ENCODE measurements around the gene HTT-AS. TPM values are rescaled to one million over a fixed set of nuclear protein-coding genes. Genes with fewer than 3 reads are reported as not detected.

HTT-AS gene
- total RNA-seq, 2 experiments from 2014 or later: not detected

GRCh38 chr4:3025881-3026280, 48.5 kb downstream of the HTT-AS start:
- Mint-ChIP-seq H3K27ac (no peak overlapping the region), H3K9me3 (peaks cover 4% of the 10 kb centered on the region), H3K36me3 (ENCODE audit: low read depth) (no peaks in the 10 kb centered on the region), H3K4me1 (ENCODE audit: low read depth) (peaks cover 8% of the 10 kb centered on the region), H3K27me3 (peaks cover 3% of the 10 kb centered on the region), H3K4me3 (no peak overlapping the region)
- intact Hi-C loops (cut with micrococcal nuclease): no loop called here
- POLR2A ChIA-PET: interaction anchor here (0.8 to 1.2 kb wide), 2 partner anchors 13 kb away, joined by 3 to 4 read pairs; no protein-coding TSS in a partner anchor
- TF ChIP-seq, protein P1, sequence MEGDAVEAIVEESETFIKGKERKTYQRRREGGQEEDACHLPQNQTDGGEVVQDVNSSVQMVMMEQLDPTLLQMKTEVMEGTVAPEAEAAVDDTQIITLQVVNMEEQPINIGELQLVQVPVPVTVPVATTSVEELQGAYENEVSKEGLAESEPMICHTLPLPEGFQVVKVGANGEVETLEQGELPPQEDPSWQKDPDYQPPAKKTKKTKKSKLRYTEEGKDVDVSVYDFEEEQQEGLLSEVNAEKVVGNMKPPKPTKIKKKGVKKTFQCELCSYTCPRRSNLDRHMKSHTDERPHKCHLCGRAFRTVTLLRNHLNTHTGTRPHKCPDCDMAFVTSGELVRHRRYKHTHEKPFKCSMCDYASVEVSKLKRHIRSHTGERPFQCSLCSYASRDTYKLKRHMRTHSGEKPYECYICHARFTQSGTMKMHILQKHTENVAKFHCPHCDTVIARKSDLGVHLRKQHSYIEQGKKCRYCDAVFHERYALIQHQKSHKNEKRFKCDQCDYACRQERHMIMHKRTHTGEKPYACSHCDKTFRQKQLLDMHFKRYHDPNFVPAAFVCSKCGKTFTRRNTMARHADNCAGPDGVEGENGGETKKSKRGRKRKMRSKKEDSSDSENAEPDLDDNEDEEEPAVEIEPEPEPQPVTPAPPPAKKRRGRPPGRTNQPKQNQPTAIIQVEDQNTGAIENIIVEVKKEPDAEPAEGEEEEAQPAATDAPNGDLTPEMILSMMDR (IDR thresholded peaks at IDR 0.05): no peak
- DNase-seq (no peak), ATAC-seq (no peak)
- CTCF ChIA-PET: interaction anchor here (1.2 kb wide), 1 partner anchor 8 kb away, joined by 3 read pairs; no protein-coding TSS in a partner anchor

GRCh38 chr4:3022651-3023050, 51.7 kb downstream of the HTT-AS start:
- ChIA-PET CTCF (interaction anchor here (1.6 kb wide), 1 partner anchor 13 kb away, joined by 3 read pairs; no protein-coding TSS in a partner anchor), POLR2A (interaction anchor here (0.5 kb wide), 1 partner anchor 318 kb away, joined by 3 read pairs; no protein-coding TSS in a partner anchor)
- Mint-ChIP-seq H3K27ac (no peak overlapping the region), H3K36me3 (ENCODE audit: low read depth) (no peaks in the 10 kb centered on the region), H3K9me3 (peaks cover 4% of the 10 kb centered on the region), H3K4me1 (ENCODE audit: low read depth) (peaks cover 10% of the 10 kb centered on the region), H3K4me3 (no peak overlapping the region), H3K27me3 (peaks cover 3% of the 10 kb centered on the region)
- intact Hi-C loops (cut with micrococcal nuclease): no loop called here
- TF ChIP-seq, protein P1 (IDR thresholded peaks at IDR 0.05): no peak
- no peak for ATAC-seq
- DNase-seq: no peak

GRCh38 chr4:3022112-3022511, 52.2 kb downstream of the HTT-AS start:
- Mint-ChIP-seq H3K36me3 (ENCODE audit: low read depth) (no peaks in the 10 kb centered on the region), H3K27me3 (peaks cover 3% of the 10 kb centered on the region), H3K9me3 (peaks cover 4% of the 10 kb centered on the region), H3K4me1 (ENCODE audit: low read depth) (peaks cover 10% of the 10 kb centered on the region), H3K4me3 (no peak overlapping the region), H3K27ac (no peak overlapping the region)
- no peak for ATAC-seq
- ChIA-PET CTCF (interaction anchor here (1.6 kb wide), 1 partner anchor 13 kb away, joined by 3 read pairs; no protein-coding TSS in a partner anchor), POLR2A (no interaction called here)
- intact Hi-C loops (cut with micrococcal nuclease): no loop called here
- TF ChIP-seq, protein P1 (IDR thresholded peaks at IDR 0.05): no peak
- DNase-seq: no peak

DNA sequence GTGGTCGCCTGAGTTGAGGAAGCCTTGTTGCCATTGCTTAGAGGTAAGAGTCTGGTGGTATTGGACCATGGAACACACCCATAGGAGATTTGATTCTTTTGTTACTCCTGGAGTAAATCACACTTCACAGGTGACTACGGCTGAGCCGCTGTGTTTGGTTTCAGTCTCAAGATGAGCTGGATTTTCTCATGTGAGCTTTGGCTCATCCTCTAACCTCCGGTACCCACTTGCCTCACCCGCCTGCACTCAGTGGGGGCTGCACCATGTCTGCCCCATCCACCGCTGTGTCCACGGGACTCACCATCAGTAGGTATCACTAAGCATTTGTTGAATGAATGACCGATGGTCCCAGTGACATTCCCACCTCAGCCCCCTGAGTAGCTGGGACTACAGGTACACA, 52.7 kb downstream of the HTT-AS start:
- intact Hi-C loops (cut with micrococcal nuclease): no loop called here

DNA sequence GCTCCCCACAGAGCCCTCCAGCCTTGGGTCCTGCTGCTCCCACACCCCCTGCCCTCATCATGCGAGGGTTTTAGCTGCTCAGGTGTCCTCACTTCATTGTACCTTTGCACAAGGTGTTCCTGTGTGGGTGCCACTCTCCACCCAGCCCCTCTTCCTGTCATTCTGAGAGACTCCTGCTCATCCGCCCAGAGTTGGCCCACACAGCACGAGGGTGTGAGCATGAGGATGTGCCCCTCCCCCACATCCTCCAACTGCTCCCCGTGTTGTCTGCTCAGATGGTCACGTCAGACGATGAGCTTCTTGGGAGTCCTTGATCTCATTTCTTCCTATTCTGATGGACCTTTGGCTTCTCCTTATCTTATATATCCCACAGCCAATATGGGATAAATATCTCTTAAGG, 53.2 kb downstream of the HTT-AS start:
- Mint-ChIP-seq H3K9me3 (peaks cover 4% of the 10 kb centered on the region), H3K4me3 (no peak overlapping the region), H3K36me3 (ENCODE audit: low read depth) (no peaks in the 10 kb centered on the region), H3K4me1 (ENCODE audit: low read depth) (peaks cover 10% of the 10 kb centered on the region), H3K27me3 (peaks cover 3% of the 10 kb centered on the region), H3K27ac (no peak overlapping the region)
- ChIA-PET CTCF (interaction anchor here (0.8 kb wide), 1 partner anchor 16 kb away, joined by 3 read pairs; no protein-coding TSS in a partner anchor), POLR2A (no interaction called here)
- TF ChIP-seq, protein P1 (IDR thresholded peaks at IDR 0.05): no peak
- intact Hi-C loops (cut with micrococcal nuclease): no loop called here
- DNase-seq: peak; percentile 19
- ATAC-seq: peak; percentile 30

More for the DNA sequence above, 52.7 kb downstream of the HTT-AS start:
- Mint-ChIP-seq H3K27ac (no peak overlapping the region), H3K4me3 (no peak overlapping the region), H3K27me3 (peaks cover 3% of the 10 kb centered on the region), H3K9me3 (peaks cover 4% of the 10 kb centered on the region), H3K36me3 (ENCODE audit: low read depth) (no peaks in the 10 kb centered on the region), H3K4me1 (ENCODE audit: low read depth) (peaks cover 10% of the 10 kb centered on the region)
- ChIA-PET POLR2A (no interaction called here), CTCF (no interaction called here)
- peak; percentile 20 for ATAC-seq
- no peak for DNase-seq
- TF ChIP-seq, protein P1 (IDR thresholded peaks at IDR 0.05): no peak
